ENCODE measurements around the gene HAGHL.

DNA sequence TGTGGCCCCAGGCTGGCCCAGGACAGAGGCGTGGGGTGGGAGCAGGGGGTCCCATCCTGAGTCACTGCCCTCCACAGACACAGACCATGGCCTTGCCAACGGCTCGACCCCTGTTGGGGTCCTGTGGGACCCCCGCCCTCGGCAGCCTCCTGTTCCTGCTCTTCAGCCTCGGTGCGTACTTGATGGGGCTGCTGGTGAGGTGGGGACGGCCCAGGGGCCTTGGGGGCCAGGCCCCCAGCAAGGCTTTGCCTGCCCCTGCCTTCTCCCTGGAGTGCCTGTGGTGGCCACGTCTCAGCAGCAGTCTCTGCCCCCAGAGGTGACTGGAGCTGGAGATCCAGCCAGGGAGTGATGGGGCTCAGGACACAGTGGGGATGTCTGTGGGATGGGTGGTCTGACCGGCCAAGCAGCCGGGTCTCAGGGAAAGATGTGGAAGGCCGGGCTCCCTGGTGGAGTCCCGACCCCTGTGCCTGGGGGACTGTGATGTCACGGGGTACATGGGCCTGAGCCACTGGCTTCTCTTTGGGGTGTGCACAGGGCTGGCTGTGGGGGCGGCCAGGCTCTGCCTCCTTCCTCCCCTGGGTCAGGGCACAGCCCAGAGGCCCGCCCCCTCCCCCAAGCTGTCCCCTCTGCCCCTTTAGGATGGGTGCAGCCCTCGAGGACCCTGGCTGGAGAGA lies 35.8 kb downstream of the HAGHL start:
- no peak for TF ChIP-seq POLR2A (IDR thresholded peaks at IDR 0.05)
- TF ChIP-seq, protein P1, sequence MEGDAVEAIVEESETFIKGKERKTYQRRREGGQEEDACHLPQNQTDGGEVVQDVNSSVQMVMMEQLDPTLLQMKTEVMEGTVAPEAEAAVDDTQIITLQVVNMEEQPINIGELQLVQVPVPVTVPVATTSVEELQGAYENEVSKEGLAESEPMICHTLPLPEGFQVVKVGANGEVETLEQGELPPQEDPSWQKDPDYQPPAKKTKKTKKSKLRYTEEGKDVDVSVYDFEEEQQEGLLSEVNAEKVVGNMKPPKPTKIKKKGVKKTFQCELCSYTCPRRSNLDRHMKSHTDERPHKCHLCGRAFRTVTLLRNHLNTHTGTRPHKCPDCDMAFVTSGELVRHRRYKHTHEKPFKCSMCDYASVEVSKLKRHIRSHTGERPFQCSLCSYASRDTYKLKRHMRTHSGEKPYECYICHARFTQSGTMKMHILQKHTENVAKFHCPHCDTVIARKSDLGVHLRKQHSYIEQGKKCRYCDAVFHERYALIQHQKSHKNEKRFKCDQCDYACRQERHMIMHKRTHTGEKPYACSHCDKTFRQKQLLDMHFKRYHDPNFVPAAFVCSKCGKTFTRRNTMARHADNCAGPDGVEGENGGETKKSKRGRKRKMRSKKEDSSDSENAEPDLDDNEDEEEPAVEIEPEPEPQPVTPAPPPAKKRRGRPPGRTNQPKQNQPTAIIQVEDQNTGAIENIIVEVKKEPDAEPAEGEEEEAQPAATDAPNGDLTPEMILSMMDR (IDR thresholded peaks at IDR 0.05): no peak
